GM12878 (cell line): ENCODE measurements around the gene CCDC149. TPM values are rescaled to one million over a fixed set of nuclear protein-coding genes. Genes with fewer than 3 reads are reported as not detected.

ENCODE experiments used
- ATAC-seq: fragments of 200-7000 bp; cut with Tn5 transposase; 3 replicates; pipeline ENCODE4 v1.9.1; 2020; ENCODE audit warnings: mild to moderate bottlenecking, moderate library complexity
- BruUV-seq: library from RNA; stranded (reverse); fragments of 400-500 nt; replicated peaks from 2 replicates; lab custom pipeline; 2021; lab: Mats Ljungman, UMichigan
- CTCF ChIA-PET: fragments of 300-600 bp; sonication (Branson Sonifier 250); formaldehyde crosslinking; extraction: SDS; loops from one replicate; lab custom pipeline; 2021; ENCODE audit warnings: inconsistent platforms; lab: Yijun Ruan, JAX
- POLR2A ChIA-PET: fragments of 350-600 bp; formaldehyde crosslinking; extraction: SDS; loops from one replicate; lab custom pipeline; 2021; ENCODE audit warnings: inconsistent platforms; lab: Charles Lee
- RAD21 ChIA-PET: fragments of 300-600 bp; sonication (Branson Sonifier 250); formaldehyde crosslinking; loops from one replicate; lab custom pipeline; 2023; ENCODE audit warnings: antibody characterized with exemption; ENCODE audit not compliant: unreplicated experiment; lab: Charles Lee
- SMC1A ChIA-PET: fragments of 300-600 bp; sonication (Branson Sonifier 250); formaldehyde crosslinking; loops from one replicate; lab custom pipeline; 2023; ENCODE audit not compliant: unreplicated experiment, uncharacterized antibody; lab: Charles Lee
- DNase-seq: peaks from one replicate; pipeline ENCODE4 v3.0.0-alpha.2; 2011; ENCODE audit warnings: low read depth, low spot score
- FAIRE-seq: peaks from 3 replicates; lab custom pipeline; 2011; peaks lifted over from hg19 to GRCh38; lab: Jason Lieb, UNC
- H2AFZ ChIP-seq: 2 replicates; pipeline ENCODE4 v1.6.0; 2011; ENCODE audit warnings: low read depth, low read length, control low read depth; ENCODE audit not compliant: control insufficient read depth
- H3K27ac ChIP-seq: 2 replicates; pipeline ENCODE4 v1.5.1; 2011; ENCODE audit warnings: control low read depth; ENCODE audit not compliant: control insufficient read depth, insufficient read depth
- H3K27me3 ChIP-seq, 2 experiments: replicated peaks in 1 of 2; 2 replicates each; pipeline versions ENCODE4 v1.6.0 to v1.6.1; 2011; ENCODE audit warnings: low read length in 1 of 2; ENCODE audit not compliant: control insufficient read depth in 2 of 2, insufficient read depth in 2 of 2
- H3K36me3 ChIP-seq, 2 experiments: 2 replicates each; pipeline ENCODE4 v1.5.1; 2011; ENCODE audit warnings: low read length in 1 of 2; ENCODE audit not compliant: control insufficient read depth in 2 of 2, insufficient read depth in 2 of 2
- H3K4me1 ChIP-seq: 2 replicates; pipeline ENCODE4 v1.6.1; 2011; ENCODE audit warnings: mild to moderate bottlenecking, low read length, moderate library complexity, mixed read lengths; ENCODE audit not compliant: control insufficient read depth, insufficient read depth
- H3K4me2 ChIP-seq: 2 replicates; pipeline ENCODE4 v1.6.0; 2011; ENCODE audit warnings: control low read depth; ENCODE audit not compliant: control insufficient read depth, insufficient read depth
- H3K4me3 ChIP-seq: fragments of 200-600 bp; sonication (generic); 2 replicates; pipeline ENCODE4 v1.5.1; 2016
- H3K79me2 ChIP-seq: 2 replicates; pipeline ENCODE4 v1.6.0; 2011; ENCODE audit warnings: low read length; ENCODE audit not compliant: control insufficient read depth, insufficient read depth
- H3K9ac ChIP-seq: 2 replicates; pipeline ENCODE4 v1.8.0; 2011; ENCODE audit warnings: low read length, control low read depth, mixed read lengths; ENCODE audit not compliant: control insufficient read depth, insufficient read depth
- H3K9me3 ChIP-seq: replicated peaks from 3 replicates; pipeline ENCODE4 v1.5.1; 2011; ENCODE audit warnings: mild to moderate bottlenecking, low read length; ENCODE audit not compliant: control insufficient read depth, insufficient read depth
- H4K20me1 ChIP-seq: 2 replicates; pipeline ENCODE4 v1.6.0; 2011; ENCODE audit not compliant: control insufficient read depth, insufficient read depth
- CREB1 ChIP-seq: IDR thresholded peaks from 2 replicates; pipeline ENCODE4 v1.6.1; 2012; ENCODE audit warnings: low read depth, mild to moderate bottlenecking, inconsistent platforms
- EGR1 ChIP-seq, 2 experiments: IDR thresholded peaks; 1 replicate in 1 of 2; 2 replicates in 1 of 2; pipeline ENCODE4 v1.6.1; 2011 to 2012; ENCODE audit warnings: low read depth in 2 of 2, low read length in 2 of 2, borderline replicate concordance in 1 of 2, mild to moderate bottlenecking in 1 of 2, moderate library complexity in 1 of 2
- HCFC1 ChIP-seq: fragments of 150-350 bp; IDR thresholded peaks from 2 replicates; pipeline ENCODE4 v1.6.1; 2014; ENCODE audit warnings: low read length
- LARP7 ChIP-seq: fragments of 450-650 bp; IDR thresholded peaks from 2 replicates; pipeline ENCODE4 v1.6.1; 2017; ENCODE audit warnings: mild to moderate bottlenecking
- MYC ChIP-seq: IDR thresholded peaks from 2 replicates; pipeline ENCODE4 v1.6.1; 2011; ENCODE audit warnings: mild to moderate bottlenecking, low read length, moderate library complexity, inconsistent platforms; ENCODE audit not compliant: insufficient read depth, insufficient replicate concordance, insufficient read length, severe bottlenecking
- NFXL1 ChIP-seq: fragments of 450-650 bp; IDR thresholded peaks from 2 replicates; pipeline ENCODE4 v1.6.1; 2017; ENCODE audit warnings: antibody characterized with exemption, mild to moderate bottlenecking, borderline replicate concordance
- NR2F1 ChIP-seq: fragments of 450-650 bp; conservative IDR thresholded peaks from 2 replicates; pipeline ENCODE4 v1.6.1; 2017; ENCODE audit warnings: mild to moderate bottlenecking
- RAD51 ChIP-seq: fragments of 450-650 bp; IDR thresholded peaks from 2 replicates; pipeline ENCODE4 v1.6.1; 2016; ENCODE audit warnings: moderate library complexity, mild to moderate bottlenecking, inconsistent platforms
- WGBS: methylation state at CpG from one replicate; pipeline ENCODE4 v1.1.6; 2016; ENCODE audit warnings: low lambda C conversion rate; ENCODE audit not compliant: insufficient replicate concordance, insufficient coverage; ENCODE audit errors: missing lambda C conversion rate; 5-methylcytosine and 5-hydroxymethylcytosine counted together
- in situ Hi-C: fragments of 300-500 bp; cut with MboI; formaldehyde crosslinking; loops from 9 replicates; pipeline ENCODE4 v1.14.3; 2018; ENCODE audit warnings: mixed read lengths
- intact Hi-C: fragments of 100-400 bp; cut with micrococcal nuclease; formaldehyde crosslinking; loops from one replicate; pipeline ENCODE4 v1.14.2; 2022; ENCODE audit not compliant: unreplicated experiment
- polyA plus RNA-seq, 11 experiments: library from polyadenylated mRNA; depleted of rRNA in 4 of 11; unstranded in 6 of 11; stranded (reverse) in 5 of 11; fragments of >200 nt; fragmentation: Nextera tagmentation in 4 of 11; fragmentation: Illumina TruSeq in 1 of 11; extraction: Ambion mirVana in 4 of 11; extraction: Trizol in 1 of 11; gene quantifications; 1 replicate in 1 of 11; 2 replicates in 10 of 11; pipeline versions ENCODE4 v1.2.1 to v1.2.3, GENCODE V29; 2011 to 2016; ENCODE audit warnings: inconsistent platforms in 2 of 11, missing spikeins in 2 of 11, low read depth in 1 of 11
- total RNA-seq, 4 experiments: library from RNA; depleted of rRNA in 3 of 4; stranded (reverse); fragments of >200 nt in 3 of 4; fragmentation: Illumina TruSeq in 1 of 4; extraction: Trizol in 1 of 4; gene quantifications; 2 replicates each; pipeline versions ENCODE4 v1.2.1 to v1.2.3, GENCODE V29; 2013 to 2021
- TF ChIP-seq, protein P1 (sequence below): fragments of 450-650 bp; IDR thresholded peaks from 2 replicates; pipeline ENCODE4 v1.6.1; 2017; ENCODE audit warnings: low read depth, mild to moderate bottlenecking, moderate library complexity
- TF ChIP-seq, protein P2 (sequence below): fragments of 450-650 bp; IDR thresholded peaks from 2 replicates; pipeline ENCODE4 v1.6.1; 2016; ENCODE audit warnings: mild to moderate bottlenecking
- TF ChIP-seq, protein P3 (sequence below): IDR thresholded peaks from 2 replicates; pipeline ENCODE4 v1.6.1; 2012; ENCODE audit warnings: low read depth, low read length, improper control_type of control experiment
- TF ChIP-seq, protein P4 (sequence below): fragments of 450-650 bp; formaldehyde crosslinking; IDR thresholded peaks from 2 replicates; pipeline ENCODE4 v1.5.0; 2022; ENCODE audit warnings: mild to moderate bottlenecking, missing genetic modification characterization
- TF ChIP-seq, protein P5 (sequence below): IDR thresholded peaks from 2 replicates; pipeline ENCODE4 v1.6.1; 2011; ENCODE audit warnings: mild to moderate bottlenecking, low read depth, low read length, moderate library complexity; ENCODE audit not compliant: insufficient replicate concordance

The CCDC149 gene
- total and polyA plus RNA-seq, 10 of the 15 experiments (the other 5 are each of a cell fraction or from before 2014, with no cell fraction given), result 0.03 to 0.04 (median 0.04) TPM; not detected in 7

DNA sequence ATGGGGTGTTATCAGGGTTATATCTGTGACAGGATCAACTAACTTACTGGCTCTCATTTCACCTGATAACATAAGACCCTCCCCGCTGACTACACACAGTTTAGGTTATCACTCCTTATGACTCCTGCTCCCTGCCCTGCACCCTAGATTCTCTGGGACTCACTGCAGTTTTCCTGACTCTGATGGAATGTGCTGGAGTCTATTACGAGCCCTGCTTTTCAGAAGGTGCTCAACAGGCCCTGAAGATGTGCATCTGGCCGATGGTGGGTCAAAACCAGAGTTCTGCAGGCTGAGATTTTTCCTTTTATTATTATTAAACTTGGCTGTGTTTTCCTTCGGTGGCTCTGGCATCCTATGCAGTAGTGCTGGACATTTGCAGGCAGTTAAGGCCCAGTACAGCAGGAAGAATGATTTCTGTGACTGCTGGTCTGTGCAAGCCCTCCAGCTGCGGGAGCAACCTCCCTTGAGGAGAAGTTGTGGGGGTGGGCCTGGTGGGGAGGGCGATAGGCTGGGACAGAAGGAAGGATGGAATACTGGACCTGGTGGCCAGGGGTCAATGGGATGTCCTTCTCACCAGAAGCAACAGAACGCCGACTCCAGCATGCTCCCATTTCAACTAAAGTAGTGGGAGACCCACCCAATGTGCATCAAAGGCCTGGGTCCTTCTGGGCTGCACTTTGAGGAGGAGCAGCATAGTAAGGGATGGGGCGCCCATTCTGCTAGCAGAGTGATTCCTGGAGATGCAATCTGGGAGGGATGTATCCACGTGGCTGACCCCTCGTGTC, 106.4 kb downstream of the CCDC149 start:
- no peaks in the 10 kb centered on the region for H3K36me3 ChIP-seq
- ChIA-PET SMC1A (interaction anchor here (0.8 kb wide), 1 partner anchor 12 kb away, joined by 3 read pairs; no protein-coding TSS in a partner anchor), CTCF (no interaction called here), POLR2A (no interaction called here), RAD21 (no interaction called here)
- BruUV-seq, result no TSS peak
- H3K27ac ChIP-seq, result no peak overlapping the region
- no peak overlapping the region for H3K4me2 ChIP-seq
- H3K4me1 ChIP-seq, result no peaks in the 10 kb centered on the region
- no peaks in the 10 kb centered on the region; a peak in 1 of 4 replicates for H3K27me3 ChIP-seq
- no peak for ATAC-seq
- no peak overlapping the region for H2AFZ ChIP-seq
- H4K20me1 ChIP-seq, result no peaks in the 10 kb centered on the region
- no peak for FAIRE-seq
- no peaks in the 10 kb centered on the region for H3K79me2 ChIP-seq
- WGBS, result 15% methylated on average over 11 of the region's 11 CpGs
- H3K9ac ChIP-seq, result no peak overlapping the region
- intact Hi-C loops, result no loop called here
- no peaks in the 10 kb centered on the region for H3K9me3 ChIP-seq
- DNase-seq, result no peak
- in situ Hi-C loops, result no loop called here
- H3K4me3 ChIP-seq, result no peak overlapping the region
- TF ChIP-seq CREB1, result no peak
- TF ChIP-seq, protein P1, sequence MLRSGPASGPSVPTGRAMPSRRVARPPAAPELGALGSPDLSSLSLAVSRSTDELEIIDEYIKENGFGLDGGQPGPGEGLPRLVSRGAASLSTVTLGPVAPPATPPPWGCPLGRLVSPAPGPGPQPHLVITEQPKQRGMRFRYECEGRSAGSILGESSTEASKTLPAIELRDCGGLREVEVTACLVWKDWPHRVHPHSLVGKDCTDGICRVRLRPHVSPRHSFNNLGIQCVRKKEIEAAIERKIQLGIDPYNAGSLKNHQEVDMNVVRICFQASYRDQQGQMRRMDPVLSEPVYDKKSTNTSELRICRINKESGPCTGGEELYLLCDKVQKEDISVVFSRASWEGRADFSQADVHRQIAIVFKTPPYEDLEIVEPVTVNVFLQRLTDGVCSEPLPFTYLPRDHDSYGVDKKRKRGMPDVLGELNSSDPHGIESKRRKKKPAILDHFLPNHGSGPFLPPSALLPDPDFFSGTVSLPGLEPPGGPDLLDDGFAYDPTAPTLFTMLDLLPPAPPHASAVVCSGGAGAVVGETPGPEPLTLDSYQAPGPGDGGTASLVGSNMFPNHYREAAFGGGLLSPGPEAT, result no peak
- no peak for TF ChIP-seq NFXL1
- no peak for TF ChIP-seq NR2F1
- no peak for TF ChIP-seq RAD51
- TF ChIP-seq MYC, result no peak
- no peak for TF ChIP-seq LARP7
- TF ChIP-seq, protein P2, sequence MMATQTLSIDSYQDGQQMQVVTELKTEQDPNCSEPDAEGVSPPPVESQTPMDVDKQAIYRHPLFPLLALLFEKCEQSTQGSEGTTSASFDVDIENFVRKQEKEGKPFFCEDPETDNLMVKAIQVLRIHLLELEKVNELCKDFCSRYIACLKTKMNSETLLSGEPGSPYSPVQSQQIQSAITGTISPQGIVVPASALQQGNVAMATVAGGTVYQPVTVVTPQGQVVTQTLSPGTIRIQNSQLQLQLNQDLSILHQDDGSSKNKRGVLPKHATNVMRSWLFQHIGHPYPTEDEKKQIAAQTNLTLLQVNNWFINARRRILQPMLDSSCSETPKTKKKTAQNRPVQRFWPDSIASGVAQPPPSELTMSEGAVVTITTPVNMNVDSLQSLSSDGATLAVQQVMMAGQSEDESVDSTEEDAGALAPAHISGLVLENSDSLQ, result no peak
- no peak for TF ChIP-seq HCFC1
- no peak for TF ChIP-seq EGR1 (IDR thresholded peaks at IDR 0.05; ENCODE audit: borderline replicate concordance in 1 of 2, low read depth in 2 of 2, low read length in 2 of 2)
- TF ChIP-seq, protein P3, sequence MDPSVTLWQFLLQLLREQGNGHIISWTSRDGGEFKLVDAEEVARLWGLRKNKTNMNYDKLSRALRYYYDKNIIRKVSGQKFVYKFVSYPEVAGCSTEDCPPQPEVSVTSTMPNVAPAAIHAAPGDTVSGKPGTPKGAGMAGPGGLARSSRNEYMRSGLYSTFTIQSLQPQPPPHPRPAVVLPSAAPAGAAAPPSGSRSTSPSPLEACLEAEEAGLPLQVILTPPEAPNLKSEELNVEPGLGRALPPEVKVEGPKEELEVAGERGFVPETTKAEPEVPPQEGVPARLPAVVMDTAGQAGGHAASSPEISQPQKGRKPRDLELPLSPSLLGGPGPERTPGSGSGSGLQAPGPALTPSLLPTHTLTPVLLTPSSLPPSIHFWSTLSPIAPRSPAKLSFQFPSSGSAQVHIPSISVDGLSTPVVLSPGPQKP, result no peak
- TF ChIP-seq, protein P4, sequence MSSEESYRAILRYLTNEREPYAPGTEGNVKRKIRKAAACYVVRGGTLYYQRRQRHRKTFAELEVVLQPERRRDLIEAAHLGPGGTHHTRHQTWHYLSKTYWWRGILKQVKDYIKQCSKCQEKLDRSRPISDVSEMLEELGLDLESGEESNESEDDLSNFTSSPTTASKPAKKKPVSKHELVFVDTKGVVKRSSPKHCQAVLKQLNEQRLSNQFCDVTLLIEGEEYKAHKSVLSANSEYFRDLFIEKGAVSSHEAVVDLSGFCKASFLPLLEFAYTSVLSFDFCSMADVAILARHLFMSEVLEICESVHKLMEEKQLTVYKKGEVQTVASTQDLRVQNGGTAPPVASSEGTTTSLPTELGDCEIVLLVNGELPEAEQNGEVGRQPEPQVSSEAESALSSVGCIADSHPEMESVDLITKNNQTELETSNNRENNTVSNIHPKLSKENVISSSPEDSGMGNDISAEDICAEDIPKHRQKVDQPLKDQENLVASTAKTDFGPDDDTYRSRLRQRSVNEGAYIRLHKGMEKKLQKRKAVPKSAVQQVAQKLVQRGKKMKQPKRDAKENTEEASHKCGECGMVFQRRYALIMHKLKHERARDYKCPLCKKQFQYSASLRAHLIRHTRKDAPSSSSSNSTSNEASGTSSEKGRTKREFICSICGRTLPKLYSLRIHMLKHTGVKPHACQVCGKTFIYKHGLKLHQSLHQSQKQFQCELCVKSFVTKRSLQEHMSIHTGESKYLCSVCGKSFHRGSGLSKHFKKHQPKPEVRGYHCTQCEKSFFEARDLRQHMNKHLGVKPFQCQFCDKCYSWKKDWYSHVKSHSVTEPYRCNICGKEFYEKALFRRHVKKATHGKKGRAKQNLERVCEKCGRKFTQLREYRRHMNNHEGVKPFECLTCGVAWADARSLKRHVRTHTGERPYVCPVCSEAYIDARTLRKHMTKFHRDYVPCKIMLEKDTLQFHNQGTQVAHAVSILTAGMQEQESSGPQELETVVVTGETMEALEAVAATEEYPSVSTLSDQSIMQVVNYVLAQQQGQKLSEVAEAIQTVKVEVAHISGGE (CRISPR knock-in tag), result no peak
- TF ChIP-seq, protein P5, sequence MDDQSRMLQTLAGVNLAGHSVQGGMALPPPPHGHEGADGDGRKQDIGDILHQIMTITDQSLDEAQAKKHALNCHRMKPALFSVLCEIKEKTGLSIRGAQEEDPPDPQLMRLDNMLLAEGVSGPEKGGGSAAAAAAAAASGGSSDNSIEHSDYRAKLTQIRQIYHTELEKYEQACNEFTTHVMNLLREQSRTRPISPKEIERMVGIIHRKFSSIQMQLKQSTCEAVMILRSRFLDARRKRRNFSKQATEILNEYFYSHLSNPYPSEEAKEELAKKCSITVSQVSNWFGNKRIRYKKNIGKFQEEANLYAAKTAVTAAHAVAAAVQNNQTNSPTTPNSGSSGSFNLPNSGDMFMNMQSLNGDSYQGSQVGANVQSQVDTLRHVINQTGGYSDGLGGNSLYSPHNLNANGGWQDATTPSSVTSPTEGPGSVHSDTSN, result no peak
